ENCODE results near the gene LRRK1. TPM values are rescaled to one million over a fixed set of nuclear protein-coding genes. Genes with fewer than 3 reads are reported as not detected.

Gene LRRK1
- polyA plus RNA-seq, 2 of the 4 experiments (the other 2 are of a cell fraction), result 12.2 to 17.7 TPM

DNA sequence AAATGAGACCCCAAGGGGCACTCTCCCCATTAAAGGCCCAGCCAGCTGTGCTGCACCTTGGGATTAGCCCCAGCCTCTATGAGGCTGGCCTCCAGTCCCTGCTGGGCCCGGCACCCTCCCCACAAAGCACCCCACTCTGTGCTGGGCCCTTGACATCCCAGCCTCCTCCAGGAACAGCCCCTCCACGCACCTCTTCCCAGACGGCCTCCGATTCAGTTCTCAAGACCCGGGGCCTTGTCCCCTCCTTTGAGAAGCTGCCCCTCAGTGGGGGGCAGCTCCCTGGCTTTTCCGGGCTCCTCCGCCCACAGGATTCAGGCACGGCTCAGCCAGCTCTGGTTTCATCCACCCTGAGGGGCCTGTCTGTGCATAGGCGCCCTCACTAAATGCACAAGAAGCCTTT is 144.1 kb downstream of the LRRK1 start:
- Histone ChIP-seq H3K9me3 (no peaks in the 10 kb centered on the region), H3K4me2 (no peak overlapping the region), H3K27ac (no peak overlapping the region), H3K4me3 (no peak overlapping the region), H3K4me1 (no peaks in the 10 kb centered on the region)
- TF ChIP-seq, protein P1, sequence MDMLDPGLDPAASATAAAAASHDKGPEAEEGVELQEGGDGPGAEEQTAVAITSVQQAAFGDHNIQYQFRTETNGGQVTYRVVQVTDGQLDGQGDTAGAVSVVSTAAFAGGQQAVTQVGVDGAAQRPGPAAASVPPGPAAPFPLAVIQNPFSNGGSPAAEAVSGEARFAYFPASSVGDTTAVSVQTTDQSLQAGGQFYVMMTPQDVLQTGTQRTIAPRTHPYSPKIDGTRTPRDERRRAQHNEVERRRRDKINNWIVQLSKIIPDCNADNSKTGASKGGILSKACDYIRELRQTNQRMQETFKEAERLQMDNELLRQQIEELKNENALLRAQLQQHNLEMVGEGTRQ (IDR thresholded peaks at IDR 0.05), result no peak
- TF ChIP-seq NPAS2 (CRISPR knock-in tag; IDR thresholded peaks at IDR 0.05; ENCODE audit: borderline replicate concordance) (no peak), MAFK (IDR thresholded peaks at IDR 0.05; ENCODE audit: partially characterized antibody) (no peak), ZFP36 (IDR thresholded peaks at IDR 0.05; ENCODE audit: borderline replicate concordance, partially characterized antibody) (no peak), CBX2 (IDR thresholded peaks at IDR 0.05; ENCODE audit: borderline replicate concordance, low read depth) (no peak), POLR2A (IDR thresholded peaks at IDR 0.05; ENCODE audit: low read length) (no peak), HEYL (CRISPR knock-in tag; IDR thresholded peaks at IDR 0.05) (no peak), HES2 (IDR thresholded peaks at IDR 0.05) (no peak), RNF2 (IDR thresholded peaks at IDR 0.05; ENCODE audit: borderline replicate concordance, low read depth) (no peak), KDM5A (IDR thresholded peaks at IDR 0.05) (no peak), NR3C1 (IDR thresholded peaks at IDR 0.05) (no peak), CHD4 (IDR thresholded peaks at IDR 0.05; ENCODE audit: borderline replicate concordance) (no peak)
- TF ChIP-seq, protein P2, sequence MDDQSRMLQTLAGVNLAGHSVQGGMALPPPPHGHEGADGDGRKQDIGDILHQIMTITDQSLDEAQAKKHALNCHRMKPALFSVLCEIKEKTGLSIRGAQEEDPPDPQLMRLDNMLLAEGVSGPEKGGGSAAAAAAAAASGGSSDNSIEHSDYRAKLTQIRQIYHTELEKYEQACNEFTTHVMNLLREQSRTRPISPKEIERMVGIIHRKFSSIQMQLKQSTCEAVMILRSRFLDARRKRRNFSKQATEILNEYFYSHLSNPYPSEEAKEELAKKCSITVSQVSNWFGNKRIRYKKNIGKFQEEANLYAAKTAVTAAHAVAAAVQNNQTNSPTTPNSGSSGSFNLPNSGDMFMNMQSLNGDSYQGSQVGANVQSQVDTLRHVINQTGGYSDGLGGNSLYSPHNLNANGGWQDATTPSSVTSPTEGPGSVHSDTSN (IDR thresholded peaks at IDR 0.05), result no peak
- ChIA-PET CTCF (interaction anchor here (1.1 to 2.9 kb wide), 4 partner anchors 27 to 195 kb away, joined by 3 to 10 read pairs (median 8); no protein-coding TSS in a partner anchor), POLR2A (no interaction called here)
- DNase-seq (ENCODE audit: low read depth in 1 of 2, low spot score in 1 of 2) (no peak), ATAC-seq (no peak), FAIRE-seq (no peak)
- 92% methylated on average over 9 of the region's 9 CpGs for WGBS (ENCODE audit: missing lambda C conversion rate)

GRCh38 chr15:101063891-101064794 is 145.0 kb downstream of the LRRK1 start:
- FAIRE-seq (no peak), DNase-seq (ENCODE audit: low read depth in 1 of 2, low spot score in 1 of 2) (no peak), ATAC-seq (no peak)
- 92% methylated on average over 23 of the region's 30 CpGs for WGBS (ENCODE audit: missing lambda C conversion rate)
- no peaks in the 10 kb centered on the region for H3K4me1 ChIP-seq
- ChIA-PET POLR2A (no interaction called here), CTCF (interaction anchor here (1.1 to 2.9 kb wide), 4 partner anchors 26 to 194 kb away, joined by 3 to 10 read pairs (median 8); no protein-coding TSS in a partner anchor)
- no peak overlapping the region for H3K27ac ChIP-seq
- H3K9me3 ChIP-seq, result no peaks in the 10 kb centered on the region
- no peak overlapping the region for H3K4me3 ChIP-seq
- TF ChIP-seq HES2 (IDR thresholded peaks at IDR 0.05), result no peak
- TF ChIP-seq, protein P3, sequence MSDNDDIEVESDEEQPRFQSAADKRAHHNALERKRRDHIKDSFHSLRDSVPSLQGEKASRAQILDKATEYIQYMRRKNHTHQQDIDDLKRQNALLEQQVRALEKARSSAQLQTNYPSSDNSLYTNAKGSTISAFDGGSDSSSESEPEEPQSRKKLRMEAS (IDR thresholded peaks at IDR 0.05), result no peak
- H3K4me2 ChIP-seq, result no peak overlapping the region

- H3K9me3 ChIP-seq, result no peaks in the 10 kb centered on the region
- CTCF ChIA-PET, result interaction anchor here (0.9 to 2.9 kb wide), 3 partner anchors 9 to 49 kb away, joined by 4 to 10 read pairs (median 10); no protein-coding TSS in a partner anchor
- WGBS (ENCODE audit: missing lambda C conversion rate), result 93% methylated on average over 19 of the region's 19 CpGs
- TF ChIP-seq, protein P4, sequence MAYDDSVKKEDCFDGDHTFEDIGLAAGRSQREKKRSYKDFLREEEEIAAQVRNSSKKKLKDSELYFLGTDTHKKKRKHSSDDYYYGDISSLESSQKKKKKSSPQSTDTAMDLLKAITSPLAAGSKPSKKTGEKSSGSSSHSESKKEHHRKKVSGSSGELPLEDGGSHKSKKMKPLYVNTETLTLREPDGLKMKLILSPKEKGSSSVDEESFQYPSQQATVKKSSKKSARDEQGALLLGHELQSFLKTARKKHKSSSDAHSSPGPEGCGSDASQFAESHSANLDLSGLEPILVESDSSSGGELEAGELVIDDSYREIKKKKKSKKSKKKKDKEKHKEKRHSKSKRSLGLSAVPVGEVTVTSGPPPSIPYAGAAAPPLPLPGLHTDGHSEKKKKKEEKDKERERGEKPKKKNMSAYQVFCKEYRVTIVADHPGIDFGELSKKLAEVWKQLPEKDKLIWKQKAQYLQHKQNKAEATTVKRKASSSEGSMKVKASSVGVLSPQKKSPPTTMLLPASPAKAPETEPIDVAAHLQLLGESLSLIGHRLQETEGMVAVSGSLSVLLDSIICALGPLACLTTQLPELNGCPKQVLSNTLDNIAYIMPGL (CRISPR knock-in tag; IDR thresholded peaks at IDR 0.05; ENCODE audit: borderline replicate concordance), result no peak
- no peak for TF ChIP-seq BHLHE40 (IDR thresholded peaks at IDR 0.05; ENCODE audit: low read depth, low read length)
- TF ChIP-seq RFX5 (IDR thresholded peaks at IDR 0.05), result no peak
- TF ChIP-seq PHF8 (IDR thresholded peaks at IDR 0.05; ENCODE audit: borderline replicate concordance, low read depth), result no peak
- TF ChIP-seq FOSB (CRISPR knock-in tag; IDR thresholded peaks at IDR 0.05), result no peak
- no peak for TF ChIP-seq HOXB5 (CRISPR knock-in tag; IDR thresholded peaks at IDR 0.05)
- TF ChIP-seq POLR2A (IDR thresholded peaks at IDR 0.05; ENCODE audit: low read length), result no peak
- no peak for TF ChIP-seq JUN (IDR thresholded peaks at IDR 0.05)
- no peak for TF ChIP-seq RNF2 (IDR thresholded peaks at IDR 0.05; ENCODE audit: borderline replicate concordance, low read depth)
- no peak for TF ChIP-seq CBX2 (IDR thresholded peaks at IDR 0.05; ENCODE audit: borderline replicate concordance, low read depth)
- no peak for TF ChIP-seq GATA3 (IDR thresholded peaks at IDR 0.05; ENCODE audit: borderline replicate concordance)
- POLR2A ChIA-PET, result no interaction called here
- no peak overlapping the region for H3K27ac ChIP-seq
- DNase-seq (ENCODE audit: low read depth in 1 of 2, low spot score in 1 of 2), result no peak
- no peak overlapping the region for H3K4me3 ChIP-seq
- no peak for ATAC-seq
- no peaks in the 10 kb centered on the region; the same call in 2 of the 3 replicates for H3K4me1 ChIP-seq
- FAIRE-seq, result no peak
- no peak overlapping the region for H3K4me2 ChIP-seq
Observed at GRCh38 chr15:101064795-101065569, 145.8 kb downstream of the LRRK1 start.

All from A549 (cell line).